NCI-H1694 (cell line): ENCODE results near the gene HPGDS.
"Not testable (repeated sequence)": the region's sequence is repeated elsewhere in the genome, so short reads cannot be mapped to it uniquely, and the experiment has no call there.

Experiments
- DNase-seq: peaks from one replicate; lab custom pipeline; 2025; lab: John Stamatoyannopoulos, UW

The HPGDS gene

GRCh38 chr4:94325835-94326234 is 16.8 kb downstream of the HPGDS start:
- DNase-seq = no peak

- DNase-seq = not testable (repeated sequence)
Measured at GRCh38 chr4:94319927-94320326, 22.7 kb downstream of the HPGDS start.

- no peak for DNase-seq
Measured at GRCh38 chr4:94307231-94307871, 35.3 kb downstream of the HPGDS start.

- DNase-seq = no peak
Measured at GRCh38 chr4:94306713-94307112, 35.9 kb downstream of the HPGDS start.

- no peak for DNase-seq
Measured at GRCh38 chr4:94305466-94306225, 37.0 kb downstream of the HPGDS start.

GRCh38 chr4:94304365-94304971 is 38.2 kb downstream of the HPGDS start:
- DNase-seq = no peak

GRCh38 chr4:94302191-94302590 is 40.4 kb downstream of the HPGDS start:
- no peak for DNase-seq

- DNase-seq = no peak
Measured at GRCh38 chr4:94298725-94299252, 43.8 kb downstream of the HPGDS start.

GRCh38 chr4:94295473-94295872 is 47.2 kb downstream of the HPGDS start:
- not testable (repeated sequence) for DNase-seq

- DNase-seq = not testable (repeated sequence)
Measured at GRCh38 chr4:94293981-94294380, 48.7 kb downstream of the HPGDS start.

GRCh38 chr4:94290245-94290644 is 52.4 kb downstream of the HPGDS start:
- DNase-seq = no peak

GRCh38 chr4:94285666-94286065 is 57.0 kb downstream of the HPGDS start:
- DNase-seq = no peak

GRCh38 chr4:94284889-94285288 is 57.7 kb downstream of the HPGDS start:
- no peak for DNase-seq

- no peak for DNase-seq
Measured at GRCh38 chr4:94278781-94279180, 63.9 kb downstream of the HPGDS start.

GRCh38 chr4:94277534-94277933 is 65.1 kb downstream of the HPGDS start:
- DNase-seq = no peak

GRCh38 chr4:94276204-94276603 is 66.4 kb downstream of the HPGDS start:
- no peak for DNase-seq

GRCh38 chr4:94274912-94275311 is 67.7 kb downstream of the HPGDS start:
- DNase-seq = no peak

GRCh38 chr4:94271248-94271647 is 71.4 kb downstream of the HPGDS start:
- DNase-seq = no peak

- DNase-seq = no peak
Measured at GRCh38 chr4:94267037-94267436, 75.6 kb downstream of the HPGDS start.

GRCh38 chr4:94262163-94263016 is 80.2 kb downstream of the HPGDS start:
- DNase-seq = no peak

GRCh38 chr4:94256828-94257227 is 85.8 kb downstream of the HPGDS start:
- no peak for DNase-seq
